HepG2 (cell line): Measurements from ENCODE around the gene ZDHHC14. TPM values are rescaled to one million over a fixed set of nuclear protein-coding genes. Genes with fewer than 3 reads are reported as not detected.

Experiments
- ATF3 ChIP-seq: sonication (generic); formaldehyde crosslinking; IDR thresholded peaks from 2 replicates; pipeline ENCODE4 v1.4.0; 2020; ENCODE audit warnings: missing genetic modification reagents
- E2F1 ChIP-seq: sonication (generic); formaldehyde crosslinking; IDR thresholded peaks from 2 replicates; pipeline ENCODE4 v1.5.0; 2020; ENCODE audit warnings: missing genetic modification reagents
- HCFC1 ChIP-seq: fragments of 150-350 bp; IDR thresholded peaks from 2 replicates; pipeline ENCODE4 v1.6.1; 2014; ENCODE audit warnings: low read depth, low read length
- KDM5B ChIP-seq: sonication (generic); formaldehyde crosslinking; IDR thresholded peaks from 2 replicates; pipeline ENCODE4 v1.4.0; 2020; ENCODE audit warnings: missing genetic modification reagents, mild to moderate bottlenecking, borderline replicate concordance
- MAFF ChIP-seq: IDR thresholded peaks from 2 replicates; pipeline ENCODE4 v1.6.1; 2011; ENCODE audit warnings: low read depth, low read length, improper control_type of control experiment
- MAFK ChIP-seq, 2 experiments: IDR thresholded peaks in 1 of 2; conservative IDR thresholded peaks in 1 of 2; 2 replicates each; pipeline ENCODE4 v1.6.1; 2011; ENCODE audit warnings: improper control_type of control experiment in 2 of 2, low read length in 2 of 2
- MAX ChIP-seq: IDR thresholded peaks from 2 replicates; pipeline ENCODE4 v1.6.1; 2012; ENCODE audit warnings: inconsistent platforms
- MED8 ChIP-seq: sonication (generic); formaldehyde crosslinking; IDR thresholded peaks from 2 replicates; pipeline ENCODE4 v1.8.1; 2023; ENCODE audit warnings: mild to moderate bottlenecking, missing genetic modification reagents; ENCODE audit not compliant: insufficient replicate concordance
- MIER2 ChIP-seq: IDR thresholded peaks from 2 replicates; pipeline ENCODE4 v1.6.1; 2016; ENCODE audit warnings: missing biosample characterization, missing genetic modification reagents
- MIXL1 ChIP-seq: IDR thresholded peaks from 2 replicates; pipeline ENCODE4 v1.6.1; 2016
- NAIF1 ChIP-seq: sonication (generic); formaldehyde crosslinking; IDR thresholded peaks from 2 replicates; pipeline ENCODE4 v1.5.0; 2020; ENCODE audit warnings: mild to moderate bottlenecking, missing genetic modification reagents, borderline replicate concordance
- NCOA2 ChIP-seq: sonication (generic); formaldehyde crosslinking; IDR thresholded peaks from 2 replicates; pipeline ENCODE4 v1.8.0; 2022; ENCODE audit warnings: inconsistent platforms
- PHF21A ChIP-seq: sonication (generic); formaldehyde crosslinking; IDR thresholded peaks from 2 replicates; pipeline ENCODE4 v1.5.0; 2020; ENCODE audit warnings: mild to moderate bottlenecking, missing genetic modification reagents
- PLRG1 ChIP-seq: fragments of 450-650 bp; conservative IDR thresholded peaks from 2 replicates; pipeline ENCODE4 v1.6.1; 2016
- POLR2AphosphoS2 ChIP-seq: IDR thresholded peaks from 2 replicates; pipeline ENCODE4 v1.6.1; 2011; ENCODE audit warnings: low read depth, low read length, improper control_type of control experiment
- SP140L ChIP-seq: sonication (generic); formaldehyde crosslinking; IDR thresholded peaks from 2 replicates; pipeline ENCODE4 v1.4.0; 2020; ENCODE audit warnings: missing genetic modification reagents, borderline replicate concordance
- SP2 ChIP-seq: sonication (generic); formaldehyde crosslinking; IDR thresholded peaks from 2 replicates; pipeline ENCODE4 v1.5.1; 2020; ENCODE audit warnings: mild to moderate bottlenecking, missing genetic modification reagents
- TRAFD1 ChIP-seq: sonication (generic); formaldehyde crosslinking; IDR thresholded peaks from 2 replicates; pipeline ENCODE4 v1.5.1; 2020; ENCODE audit warnings: missing genetic modification reagents, mild to moderate bottlenecking, borderline replicate concordance
- ZBTB26 ChIP-seq: IDR thresholded peaks from 2 replicates; pipeline ENCODE4 v1.6.1; 2016; ENCODE audit warnings: missing compliant biosample characterization, missing genetic modification reagents, borderline replicate concordance
- ZNF224 ChIP-seq: sonication (generic); formaldehyde crosslinking; IDR thresholded peaks from 2 replicates; pipeline ENCODE4 v1.5.0; 2020; ENCODE audit warnings: mild to moderate bottlenecking, missing genetic modification reagents
- ZNF337 ChIP-seq: sonication (generic); formaldehyde crosslinking; IDR thresholded peaks from 2 replicates; pipeline ENCODE4 v1.5.1; 2020; ENCODE audit warnings: missing genetic modification reagents, low read depth, mild to moderate bottlenecking, borderline replicate concordance
- ZNF34 ChIP-seq: sonication (generic); formaldehyde crosslinking; IDR thresholded peaks from 2 replicates; pipeline ENCODE4 v1.4.0; 2020; ENCODE audit warnings: mild to moderate bottlenecking, missing genetic modification reagents, borderline replicate concordance
- ZNF367 ChIP-seq: sonication (generic); formaldehyde crosslinking; IDR thresholded peaks from 2 replicates; pipeline ENCODE4 v1.4.0; 2020; ENCODE audit warnings: missing genetic modification reagents, borderline replicate concordance
- ZNF558 ChIP-seq: sonication (generic); formaldehyde crosslinking; IDR thresholded peaks from 2 replicates; pipeline ENCODE4 v1.9.0; 2022; ENCODE audit warnings: mild to moderate bottlenecking, missing genetic modification reagents, borderline replicate concordance
- polyA plus RNA-seq, 8 experiments: library from polyadenylated mRNA; depleted of rRNA in 3 of 8; stranded (reverse) in 7 of 8; unstranded in 1 of 8; fragments of >200 nt; fragmentation: Illumina TruSeq in 4 of 8; extraction: Trizol in 4 of 8; gene quantifications; 2 replicates each; pipeline versions ENCODE4 v1.2.1 to v1.2.3, GENCODE V29; 2011 to 2016; ENCODE audit warnings: low read depth in 4 of 8, missing spikeins in 1 of 8, mixed read lengths in 1 of 8; ENCODE audit not compliant: insufficient read depth in 1 of 8
- total RNA-seq, 5 experiments: library from RNA; depleted of rRNA; stranded (reverse); fragments of >200 nt; fragmentation: Illumina TruSeq; extraction: Trizol; gene quantifications; 2 replicates each; pipeline ENCODE4 v1.2.3, GENCODE V29; 2016; ENCODE audit warnings: low read depth in 1 of 5

Gene ZDHHC14
- total and polyA plus RNA-seq, 2 of the 13 experiments (the other 11 are each of a cell fraction or from before 2014, with no cell fraction given): 3.7 to 9.5 TPM

- TF ChIP-seq MAX (peak; percentile 60; the same call in 1 of the 2 replicates), TRAFD1 (CRISPR knock-in tag) (no peak), ZNF337 (CRISPR knock-in tag) (no peak), MIER2 (CRISPR knock-in tag) (no peak), ZNF367 (CRISPR knock-in tag) (no peak), SP140L (CRISPR knock-in tag) (no peak), NCOA2 (CRISPR knock-in tag) (no peak), MAFF (no peak), ZNF34 (CRISPR knock-in tag) (peak; percentile 78; the same call in 1 of the 2 replicates), PLRG1 (no peak), SP2 (CRISPR knock-in tag) (no peak), ATF3 (no peak), MAFK (conservative IDR thresholded peaks at IDR 0.05 in 1 of 2, IDR thresholded peaks at IDR 0.05 in 1 of 2; ENCODE audit: low read length in 2 of 2) (no peak), MED8 (no peak), HCFC1 (peak; percentile 96), NAIF1 (CRISPR knock-in tag) (0 out of 2 replicates have a peak, but pooled peaks have one; percentile 40), POLR2AphosphoS2 (no peak), E2F1 (CRISPR knock-in tag) (peak; percentile 57; the same call in 1 of the 2 replicates), ZNF558 (CRISPR knock-in tag) (no peak), PHF21A (CRISPR knock-in tag) (0 out of 2 replicates have a peak, but pooled peaks have one; percentile 37), MIXL1 (CRISPR knock-in tag) (no peak), KDM5B (CRISPR knock-in tag) (0 out of 2 replicates have a peak, but pooled peaks have one; percentile 9), ZNF224 (no peak), ZBTB26 (CRISPR knock-in tag) (no peak)
Measured at GRCh38 chr6:157379656-157380457, 1.1 kb upstream of the ZDHHC14 start (continued).
